Stimulated activated CD8-positive, alpha-beta memory T cell treated with anti-CD3 and anti-CD28 coated beads, Interleukin-7, amount 100 ng/mL, for 24 hours (primary cell): ENCODE measurements around the gene PPP2R5A.

Source experiments
- DNase-seq: peaks from one replicate; pipeline ENCODE4 v3.0.0-alpha.2; 2020; ENCODE audit warnings: low read depth

The PPP2R5A gene

DNA sequence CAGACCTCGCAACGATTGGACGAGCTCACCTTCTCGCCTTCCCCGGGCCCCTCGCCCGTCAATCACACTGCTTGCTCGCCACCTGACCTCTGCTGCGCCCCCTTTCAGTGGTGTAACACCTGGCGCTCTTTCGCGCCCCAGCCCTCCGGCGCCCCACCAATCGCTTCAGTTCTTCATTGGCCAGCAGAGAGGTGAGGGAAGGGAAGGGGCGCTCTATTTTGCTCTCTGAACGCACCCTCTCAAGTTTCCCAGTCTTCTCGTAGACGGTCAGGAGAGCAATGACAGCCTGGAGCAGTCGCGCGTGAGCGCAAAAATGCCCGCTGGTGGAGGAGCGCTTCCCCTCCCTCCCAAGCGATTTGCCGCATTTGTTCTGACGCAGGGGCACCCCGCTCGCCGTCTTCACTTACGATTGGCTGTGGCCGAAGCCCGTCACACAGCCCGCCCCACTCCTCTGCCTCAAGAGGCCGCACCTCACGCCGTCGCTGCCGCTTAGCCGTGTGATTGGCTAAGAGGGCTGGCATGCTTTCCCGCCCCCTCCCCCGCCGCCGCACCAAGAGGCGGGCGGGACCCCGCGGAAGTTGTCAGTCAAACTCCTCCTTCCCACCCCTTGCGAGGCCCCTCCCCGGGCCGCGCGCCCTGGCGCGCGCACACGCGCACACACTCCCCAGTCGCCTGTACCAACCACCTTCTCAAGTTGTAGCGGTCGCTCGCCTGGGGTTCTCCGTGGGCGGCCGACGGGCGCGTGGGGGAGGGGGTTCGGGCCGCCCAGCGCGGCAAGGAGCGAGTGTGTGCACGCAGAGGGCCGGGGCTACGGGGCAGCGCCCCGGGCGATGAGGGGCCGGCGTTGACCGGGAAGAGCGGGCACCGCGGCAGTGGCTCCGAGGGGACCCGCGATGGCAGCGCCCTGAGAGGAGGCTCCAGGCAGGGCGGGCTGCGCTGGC is at the start of gene PPP2R5A:
TSS of gene PPP2R5A (plus strand) at position 667 of the 941 bp plus-strand sequence. CDS start 701 bp downstream, outside the sequence.
- DNase-seq, result peak; percentile 91

DNA sequence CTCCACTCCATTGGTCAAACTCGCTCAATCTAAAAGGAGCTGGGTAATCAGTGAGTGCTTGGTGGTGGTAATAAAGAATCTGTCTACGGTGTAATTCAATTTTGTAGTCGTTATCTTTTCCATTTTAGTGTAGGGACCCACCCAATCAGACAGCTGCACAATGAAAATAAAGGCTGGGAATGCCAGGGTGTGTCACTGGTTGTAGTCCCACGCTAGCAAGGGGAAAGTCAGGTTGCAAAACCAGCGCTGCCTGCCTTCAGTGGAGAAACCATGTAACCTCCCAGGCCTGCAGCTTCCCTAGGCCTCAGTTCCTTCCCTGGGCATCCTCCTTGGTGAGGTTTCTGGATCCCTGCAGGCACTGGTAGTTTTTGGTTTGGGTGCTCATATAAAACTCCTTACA is 49.4 kb upstream of the PPP2R5A start:
- DNase-seq, result no peak

DNA sequence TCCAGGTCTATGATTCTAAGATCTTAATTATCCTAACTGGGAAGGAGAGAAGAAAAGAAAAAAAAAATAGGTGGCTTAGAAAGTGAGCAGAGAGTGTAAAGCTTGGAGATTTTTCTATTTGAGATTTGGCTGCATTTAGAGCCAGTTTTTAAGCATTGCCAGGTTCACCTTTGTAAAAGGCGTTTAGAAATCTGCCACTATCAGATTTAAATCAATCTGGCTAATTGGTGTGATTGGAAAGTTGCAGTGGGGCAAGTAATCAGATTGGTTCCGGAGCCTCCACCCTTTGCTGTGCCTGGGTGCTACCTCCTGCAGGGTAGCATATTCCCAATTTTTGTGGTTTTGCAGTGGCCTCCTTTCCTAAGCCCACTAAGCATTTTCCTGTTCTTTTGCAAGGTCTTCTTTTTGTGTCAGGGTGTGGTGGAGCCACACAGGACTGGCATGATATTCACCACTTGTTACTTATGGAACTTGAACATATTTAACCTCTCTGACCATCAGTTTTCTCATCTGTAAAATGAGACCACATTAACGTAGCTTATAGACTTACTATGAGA is 48.5 kb upstream of the PPP2R5A start:
- no peak for DNase-seq

DNA sequence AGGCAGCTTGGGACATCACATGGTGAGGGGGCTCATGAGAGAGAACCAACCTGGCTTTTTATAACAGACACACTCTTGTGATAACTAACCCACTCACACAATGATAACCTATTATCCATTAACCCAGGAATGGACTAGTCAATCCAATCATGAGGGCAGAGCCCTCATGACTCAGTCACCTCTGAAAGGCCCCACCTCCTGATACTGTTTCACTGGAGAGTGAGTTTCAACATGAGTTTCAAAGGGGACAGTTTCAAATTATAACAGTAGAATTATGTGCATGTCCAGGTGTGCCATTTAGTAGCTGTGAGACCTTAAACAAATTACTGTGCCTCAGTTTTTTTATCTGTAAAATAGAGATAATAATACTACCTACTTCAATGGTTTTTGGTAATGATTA is 47.6 kb upstream of the PPP2R5A start:
- DNase-seq, result no peak

DNA sequence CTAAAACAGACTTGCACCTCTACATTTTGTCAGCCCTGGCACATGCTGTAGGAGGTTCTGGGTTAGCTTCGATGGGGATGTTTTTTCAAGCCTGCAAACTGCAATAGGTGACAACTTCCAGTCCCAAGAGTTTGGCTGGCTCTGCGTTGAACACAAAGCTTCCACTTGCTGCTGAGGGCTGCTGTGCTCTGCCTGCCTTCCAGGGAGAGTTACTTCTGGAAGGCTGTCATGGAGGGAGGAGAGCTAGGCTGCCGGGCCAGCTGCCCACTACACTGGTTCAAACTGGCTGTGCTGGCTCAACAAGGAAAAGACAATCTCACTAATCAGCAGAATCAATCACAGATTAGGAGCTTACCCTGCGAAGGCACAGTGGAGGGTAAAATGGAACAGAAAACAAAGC is 46.7 kb upstream of the PPP2R5A start:
- DNase-seq, result no peak

DNA sequence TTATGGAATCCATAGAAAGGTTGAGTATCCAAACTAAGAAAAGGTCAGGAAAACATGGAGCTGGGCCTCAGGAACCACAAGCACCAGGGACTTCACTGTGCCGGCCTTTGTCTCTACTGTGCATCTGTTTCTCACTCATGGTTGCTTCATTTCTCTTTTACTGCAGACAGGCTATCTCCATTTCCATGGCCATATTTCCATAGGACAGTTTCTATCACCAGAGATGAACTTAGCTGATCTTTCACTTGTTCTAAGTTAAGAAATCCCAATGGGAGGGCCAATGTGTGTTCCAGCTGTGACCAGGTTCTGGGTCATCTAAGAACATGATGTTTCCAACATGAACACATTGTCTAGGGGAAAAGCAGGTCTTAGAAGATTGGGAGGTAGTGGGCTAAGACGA is 43.7 kb upstream of the PPP2R5A start:
- DNase-seq, result no peak

DNA sequence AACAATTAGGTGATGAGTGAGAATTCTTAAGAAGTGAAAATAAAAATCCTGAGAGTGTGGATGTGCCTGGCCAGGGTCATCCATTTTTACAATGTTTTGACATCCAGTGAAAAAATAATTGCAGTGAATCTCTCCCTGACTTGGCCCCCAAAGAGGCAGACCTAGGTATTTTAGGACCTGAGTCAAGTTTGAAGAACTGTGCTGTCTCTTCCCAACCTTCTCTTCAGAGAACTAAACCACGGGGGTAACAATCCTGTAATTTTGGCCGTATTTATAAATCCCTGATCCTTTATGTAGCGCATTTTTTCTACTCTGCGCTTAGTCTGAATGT is 43.3 kb upstream of the PPP2R5A start:
- no peak for DNase-seq

DNA sequence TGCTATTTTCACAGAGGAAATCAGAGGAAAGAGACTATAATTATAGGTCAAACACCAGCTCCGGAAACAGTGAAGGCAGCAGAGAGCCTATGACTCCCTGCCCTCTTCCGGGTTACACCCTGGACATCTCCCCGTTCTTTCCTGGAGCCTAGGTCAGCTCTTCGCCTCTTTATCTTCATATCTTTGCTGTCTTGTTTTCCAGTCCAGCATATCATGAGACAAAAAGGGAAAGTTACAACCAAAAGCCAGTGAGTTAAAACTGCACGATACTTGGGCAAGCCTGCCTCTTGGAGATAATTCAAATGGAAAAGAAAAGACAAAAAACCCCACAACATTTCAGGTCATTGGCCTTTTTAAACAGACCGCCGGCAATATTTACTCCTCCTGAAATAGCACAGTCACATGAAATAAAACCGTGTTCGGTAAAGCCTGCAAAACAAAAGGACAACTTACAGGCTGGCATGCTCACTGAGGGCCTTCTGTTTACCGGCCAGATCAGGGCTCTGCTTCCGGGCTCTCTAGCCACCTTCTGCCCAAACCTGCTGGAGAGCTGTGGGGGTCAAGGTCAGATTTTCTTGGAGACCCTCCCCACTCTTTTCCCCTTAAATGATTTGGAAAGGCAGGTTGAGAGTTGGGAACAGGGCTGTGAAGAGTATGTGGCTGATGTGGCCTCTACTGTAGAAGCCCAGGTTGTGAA is 42.8 kb upstream of the PPP2R5A start:
- DNase-seq, result no peak

DNA sequence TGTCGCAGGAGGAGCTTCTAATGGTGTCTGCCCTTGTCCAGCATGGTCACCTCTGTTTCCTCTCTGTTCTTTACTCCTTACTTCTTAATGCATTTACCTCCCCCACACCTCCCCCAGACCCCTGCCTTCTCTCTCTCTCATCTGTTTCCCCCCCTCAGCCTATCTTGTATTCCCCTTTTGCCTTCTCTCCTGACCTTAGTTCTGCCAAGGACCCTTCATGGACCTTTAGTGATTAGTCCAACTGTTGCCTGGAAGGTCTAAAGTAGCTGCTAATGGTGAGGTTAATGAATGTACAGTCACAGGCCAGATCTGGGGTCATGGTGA is 42.3 kb upstream of the PPP2R5A start:
- DNase-seq, result no peak

DNA sequence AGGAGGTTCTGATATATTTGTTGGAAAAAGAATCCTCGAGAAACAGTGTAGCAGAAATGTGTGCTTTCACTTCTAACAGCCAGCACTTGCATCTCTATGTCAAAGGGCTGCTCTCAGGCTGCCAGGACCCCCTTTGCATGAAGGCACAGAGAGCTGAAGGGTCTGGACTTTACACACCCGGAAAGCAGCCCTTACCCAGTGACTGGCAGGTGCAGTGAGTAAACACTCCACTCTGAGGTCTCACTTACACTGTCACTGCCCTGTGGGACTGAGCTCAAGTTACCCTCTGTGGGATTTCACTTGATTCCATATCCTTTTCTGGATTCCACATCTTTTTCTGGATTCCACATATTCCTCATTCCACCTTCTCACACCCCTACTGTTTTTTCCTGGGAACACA is 40.8 kb upstream of the PPP2R5A start:
- DNase-seq, result no peak

DNA sequence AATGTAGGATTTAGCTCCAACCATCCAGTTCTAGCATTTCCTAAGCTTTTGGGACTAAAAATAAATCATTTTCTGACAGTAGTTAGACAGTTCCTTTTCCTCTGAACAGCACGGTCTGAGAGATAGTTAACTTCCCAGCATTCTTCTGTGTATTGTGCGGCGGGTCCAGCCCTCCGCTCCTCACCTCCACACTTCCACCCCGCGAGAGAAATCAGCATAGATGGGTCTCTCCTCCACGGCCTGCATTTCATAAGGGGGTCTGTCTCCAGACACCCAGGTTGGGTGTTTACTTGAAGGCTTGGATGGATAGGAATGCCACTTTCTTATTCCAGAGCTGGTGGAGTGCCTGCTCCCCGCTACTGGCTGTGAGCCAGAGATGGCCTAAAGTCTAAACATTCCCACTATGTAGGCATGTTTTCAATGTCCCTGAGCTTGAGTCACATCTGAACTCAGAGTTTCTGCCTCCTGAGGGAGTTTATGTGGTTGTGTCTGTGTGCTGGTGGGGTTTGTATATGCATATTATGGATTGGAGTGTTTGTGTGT is 38.0 kb upstream of the PPP2R5A start:
- no peak for DNase-seq

DNA sequence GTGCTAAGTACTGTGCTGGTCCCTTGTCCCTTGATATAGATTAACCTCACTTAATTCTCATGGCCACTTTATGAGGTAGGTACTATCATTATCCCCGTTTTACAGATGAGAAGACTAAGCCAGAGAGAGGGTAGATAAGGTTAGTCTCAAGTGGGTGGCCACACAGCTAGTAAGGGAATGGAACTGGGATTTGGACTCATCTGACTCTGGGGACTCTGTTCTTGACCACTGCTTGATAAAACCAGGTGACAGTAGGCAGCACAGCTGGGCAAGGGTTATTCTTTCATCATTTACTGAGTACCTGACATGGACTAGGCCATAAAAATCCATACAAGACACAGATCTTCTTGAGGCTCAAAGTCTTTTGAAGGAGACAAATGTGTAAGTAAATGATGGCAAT is 37.2 kb upstream of the PPP2R5A start:
- no peak for DNase-seq

DNA sequence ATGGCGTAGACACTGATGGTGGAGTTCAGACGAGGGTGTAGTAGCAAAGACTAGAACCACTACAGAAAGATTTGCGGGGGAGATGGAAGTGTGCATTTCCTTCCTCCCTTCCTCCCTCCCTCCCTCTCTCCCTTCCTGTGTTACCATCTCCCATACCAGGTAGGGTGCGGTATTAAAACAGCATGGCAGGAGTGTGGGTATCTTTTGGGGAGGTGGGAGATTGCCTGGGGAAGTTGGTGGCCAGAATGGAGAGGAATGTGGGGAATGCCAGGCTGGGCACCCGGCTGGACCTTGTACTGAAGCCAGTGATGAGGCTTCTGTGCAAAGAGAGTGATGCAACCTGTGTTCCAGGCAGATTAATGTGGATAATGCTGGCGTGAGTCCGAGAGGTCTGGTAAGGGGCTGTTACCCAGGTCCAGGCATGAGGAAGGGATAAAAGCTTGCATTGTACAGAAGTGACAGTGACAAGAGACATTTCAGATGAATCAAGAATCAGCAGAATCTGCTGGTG is 30.3 kb upstream of the PPP2R5A start:
- DNase-seq, result no peak

DNA sequence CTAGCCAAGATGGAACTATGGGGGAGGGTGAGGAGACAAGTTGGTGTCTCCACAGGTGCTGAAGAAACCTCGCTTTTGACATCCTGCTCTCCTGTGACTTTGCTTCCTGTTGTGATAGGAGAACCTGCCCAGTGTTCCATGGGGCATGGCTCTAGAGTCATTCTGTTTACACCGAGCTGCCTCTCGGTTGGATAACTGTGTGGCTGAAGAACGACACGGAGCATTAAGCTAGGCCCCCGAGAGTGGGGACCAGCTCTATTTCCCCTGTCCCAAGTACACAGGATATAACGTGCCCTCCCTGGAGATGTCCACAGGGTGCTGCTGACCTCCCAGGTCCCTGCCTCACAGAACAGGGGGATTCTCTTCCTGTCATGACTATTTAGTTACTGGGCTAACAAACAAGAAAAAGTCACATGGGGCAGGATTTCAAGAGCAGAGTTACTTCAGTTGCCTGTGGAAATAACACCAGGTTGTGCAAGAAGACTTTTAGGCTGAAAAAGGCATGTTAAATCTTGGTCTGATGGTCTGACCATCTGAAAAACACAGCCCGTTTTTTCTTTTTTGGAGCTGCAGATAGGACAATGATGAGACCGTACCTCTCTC is 29.4 kb upstream of the PPP2R5A start:
- no peak for DNase-seq

DNA sequence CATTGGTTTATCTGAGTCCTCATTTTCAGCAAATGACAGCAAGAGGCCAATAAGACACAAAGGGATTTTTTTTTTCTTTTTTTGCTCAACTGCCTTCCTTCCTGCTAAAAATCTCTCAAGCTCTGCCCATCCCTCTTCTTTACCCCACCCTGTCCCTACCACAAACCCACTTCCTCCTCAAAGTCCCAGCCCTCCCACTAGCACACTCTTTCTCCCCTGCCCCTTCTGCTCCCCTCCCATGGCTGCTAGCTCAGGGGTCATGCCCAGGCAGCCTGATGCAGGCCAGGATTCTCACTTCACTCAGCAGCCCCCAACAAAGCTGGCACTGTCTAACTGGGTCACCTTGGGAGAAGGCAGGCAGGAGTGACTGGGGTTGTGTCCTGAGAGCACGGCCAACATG is 28.8 kb upstream of the PPP2R5A start:
- DNase-seq, result no peak

DNA sequence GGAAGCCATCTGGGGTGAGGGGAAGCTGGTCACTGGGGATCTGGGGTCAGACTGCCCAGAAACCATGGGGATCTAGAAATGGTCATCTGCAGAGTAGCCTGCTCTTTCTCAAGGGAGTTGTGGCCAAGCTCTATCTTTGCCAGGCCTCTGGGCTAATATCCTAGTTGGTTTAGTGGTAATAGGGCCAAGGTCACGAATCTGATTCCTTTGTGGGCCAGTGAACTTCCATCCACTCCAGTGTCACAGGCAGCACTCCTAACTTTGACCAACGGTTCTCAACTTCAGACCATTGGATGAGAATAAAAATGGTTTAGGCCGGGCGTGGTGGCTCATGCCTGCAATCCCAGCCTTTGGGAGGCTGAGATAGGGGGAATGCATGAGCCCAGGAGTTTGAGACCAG is 28.1 kb upstream of the PPP2R5A start:
- DNase-seq, result no peak

DNA sequence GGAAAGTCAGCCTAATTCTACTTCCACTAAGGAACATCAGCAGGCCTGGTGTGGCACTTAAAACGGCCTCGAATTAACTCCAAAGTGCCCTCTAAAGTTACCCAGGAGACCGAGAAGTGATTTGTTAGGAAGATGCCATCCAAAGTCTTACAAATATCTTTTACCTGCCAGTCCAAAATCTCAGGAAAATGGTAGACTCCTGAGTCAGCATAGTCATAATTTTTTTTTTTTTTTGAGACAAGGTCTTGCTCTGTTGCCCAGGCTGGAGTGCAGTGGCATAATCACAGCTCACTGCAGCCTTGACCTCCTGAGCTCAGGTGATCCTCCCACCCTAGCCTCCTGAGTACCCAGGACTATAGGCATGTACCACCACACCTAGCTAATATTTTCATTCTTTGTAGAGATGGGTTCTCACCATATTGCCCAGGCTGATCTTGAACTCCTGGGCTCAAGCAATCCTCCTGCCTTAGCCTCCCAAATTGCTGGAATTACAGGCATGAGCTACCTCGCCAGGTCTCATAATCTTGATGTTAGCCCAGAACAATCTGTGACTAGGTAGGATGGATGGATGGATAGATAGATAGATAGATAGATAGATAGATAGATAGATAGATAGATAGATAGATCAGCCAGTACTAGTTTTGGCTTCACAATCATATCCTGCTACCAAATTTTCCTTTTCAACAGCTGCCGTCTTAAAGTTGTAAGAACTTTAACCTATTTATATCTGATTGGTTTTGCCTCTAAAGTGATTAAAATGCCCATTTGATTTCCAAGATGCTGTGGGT is 25.3 kb upstream of the PPP2R5A start:
- DNase-seq, result no peak

DNA sequence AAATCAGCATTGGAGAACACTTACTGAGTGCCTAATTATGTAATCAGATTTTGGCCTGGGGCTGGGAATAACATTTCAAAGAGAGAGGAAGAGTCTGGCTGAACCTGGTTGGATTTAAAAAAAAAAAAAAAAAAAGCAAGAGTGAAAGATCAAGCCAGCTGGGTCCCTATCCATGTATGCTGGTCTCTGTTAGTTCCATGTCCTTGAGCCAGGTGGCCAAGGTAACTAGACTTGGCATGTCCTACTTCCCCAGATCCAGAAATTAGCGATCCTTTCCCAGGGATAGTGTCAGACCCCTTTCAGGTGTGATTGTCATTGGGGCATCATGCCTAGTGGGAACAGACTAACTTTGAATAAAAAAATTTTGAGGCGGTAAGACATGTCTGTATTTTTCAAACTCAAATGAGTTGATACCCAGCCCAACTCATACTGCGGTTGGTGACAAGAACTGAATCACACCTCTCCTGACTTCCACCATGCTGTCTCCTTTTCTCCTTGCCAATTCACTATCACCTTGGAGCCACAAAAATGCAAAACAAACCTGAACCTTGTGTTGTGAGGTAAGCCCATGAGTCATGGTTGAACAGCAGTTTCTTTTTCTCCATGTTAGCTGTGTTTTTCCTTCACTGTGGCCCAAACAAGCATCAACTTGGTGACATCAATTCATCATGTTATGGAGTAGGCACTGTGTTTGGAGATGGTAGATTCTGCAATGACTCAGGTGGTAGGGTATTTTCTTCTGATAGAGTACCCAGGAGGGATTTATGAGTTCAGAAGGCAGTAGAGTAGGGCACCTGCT is 24.5 kb upstream of the PPP2R5A start:
- no peak for DNase-seq

DNA sequence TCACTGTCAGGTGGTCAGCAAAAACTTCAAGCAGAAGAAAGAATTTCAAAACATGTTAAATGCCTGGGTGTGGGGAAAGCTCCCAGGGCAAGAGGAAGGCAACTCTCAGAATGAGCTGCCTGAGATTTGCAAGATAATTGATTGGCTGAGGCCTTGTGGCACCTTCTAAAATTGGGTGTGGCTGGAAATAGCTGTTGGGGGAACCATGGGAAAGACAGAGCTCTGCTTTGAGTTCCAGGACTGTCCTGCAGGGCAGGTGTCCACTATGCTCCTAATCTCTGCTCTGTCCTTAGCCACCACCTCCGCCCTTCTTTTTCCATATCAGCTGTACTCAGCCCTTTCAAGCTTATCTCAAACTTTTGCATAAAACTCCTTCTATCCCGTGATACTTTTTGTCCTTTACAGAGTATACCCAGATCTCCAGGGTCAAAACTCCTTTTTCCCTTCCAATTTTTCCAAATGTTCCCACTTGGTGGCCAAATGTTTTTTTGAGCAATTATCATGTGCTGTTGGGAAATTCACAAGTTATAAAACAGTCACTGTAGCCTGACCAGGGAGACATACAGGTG is 23.8 kb upstream of the PPP2R5A start:
- no peak for DNase-seq

DNA sequence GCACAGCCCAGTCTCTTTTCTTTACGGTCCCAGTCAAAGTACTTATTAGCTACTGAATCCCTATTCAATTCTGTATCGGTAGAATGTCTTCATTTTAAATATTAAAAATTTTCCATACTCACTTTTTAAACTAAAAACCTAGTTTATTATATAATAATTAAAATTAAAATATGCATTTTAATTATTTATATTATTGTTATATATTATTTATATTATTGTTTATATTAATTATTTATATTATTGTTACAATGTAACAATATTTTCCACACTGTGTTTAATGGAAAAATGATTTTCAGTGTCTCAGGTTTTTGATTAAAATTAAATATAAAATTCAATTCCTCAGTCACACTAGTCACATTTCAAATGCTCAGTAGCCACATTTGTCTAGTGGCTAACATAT is 18.2 kb upstream of the PPP2R5A start:
- DNase-seq, result no peak
